HepG2 (cell line): ENCODE results near the gene UTP4. TPM values are rescaled to one million over a fixed set of nuclear protein-coding genes. Genes with fewer than 3 reads are reported as not detected.

Experiments
- CENPBD1 ChIP-seq: sonication (generic); formaldehyde crosslinking; IDR thresholded peaks from 2 replicates; pipeline ENCODE4 v1.8.0; 2022; ENCODE audit warnings: missing genetic modification reagents, low read depth, mild to moderate bottlenecking, borderline replicate concordance
- DNMT1 ChIP-seq: sonication (generic); formaldehyde crosslinking; IDR thresholded peaks from 2 replicates; pipeline ENCODE4 v1.5.1; 2020; ENCODE audit warnings: mild to moderate bottlenecking, missing genetic modification reagents
- HDAC1 ChIP-seq: sonication (generic); formaldehyde crosslinking; IDR thresholded peaks from 2 replicates; pipeline ENCODE4 v1.5.1; 2020; ENCODE audit warnings: mild to moderate bottlenecking, missing genetic modification reagents
- HNRNPUL1 ChIP-seq: fragments of 200-400 bp; formaldehyde crosslinking; IDR thresholded peaks from 2 replicates; pipeline ENCODE4 v1.6.1; 2017; ENCODE audit warnings: low read depth, mild to moderate bottlenecking, low read length, moderate library complexity
- IKZF4 ChIP-seq: sonication (generic); formaldehyde crosslinking; IDR thresholded peaks from 2 replicates; pipeline ENCODE4 v1.5.1; 2020; ENCODE audit warnings: borderline replicate concordance, mild to moderate bottlenecking, low read depth, missing genetic modification reagents; ENCODE audit errors: not compliant biosample characterization
- MYNN ChIP-seq: sonication (generic); formaldehyde crosslinking; IDR thresholded peaks from 2 replicates; pipeline ENCODE4 v1.4.0; 2020; ENCODE audit warnings: mild to moderate bottlenecking, low read depth, missing genetic modification reagents
- NCOA1 ChIP-seq: sonication (generic); formaldehyde crosslinking; IDR thresholded peaks from 2 replicates; pipeline ENCODE4 v1.9.0; 2021; ENCODE audit warnings: missing genetic modification reagents
- ONECUT2 ChIP-seq: sonication (generic); formaldehyde crosslinking; IDR thresholded peaks from 2 replicates; pipeline ENCODE4 v1.4.0; 2020; ENCODE audit warnings: missing genetic modification reagents
- PAF1 ChIP-seq: IDR thresholded peaks from 2 replicates; pipeline ENCODE4 v1.6.1; 2016; ENCODE audit warnings: missing genetic modification reagents, missing compliant biosample characterization
- PITX1 ChIP-seq: sonication (generic); formaldehyde crosslinking; IDR thresholded peaks from 2 replicates; pipeline ENCODE4 v1.5.1; 2020; ENCODE audit warnings: mild to moderate bottlenecking, missing genetic modification reagents
- PRDM15 ChIP-seq: sonication (generic); formaldehyde crosslinking; IDR thresholded peaks from 2 replicates; pipeline ENCODE4 v1.4.0; 2020; ENCODE audit warnings: missing genetic modification reagents
- TRAFD1 ChIP-seq: sonication (generic); formaldehyde crosslinking; IDR thresholded peaks from 2 replicates; pipeline ENCODE4 v1.5.1; 2020; ENCODE audit warnings: missing genetic modification reagents, mild to moderate bottlenecking, borderline replicate concordance
- ZNF142 ChIP-seq: sonication (generic); formaldehyde crosslinking; IDR thresholded peaks from 2 replicates; pipeline ENCODE4 v1.4.0; 2020; ENCODE audit warnings: missing genetic modification reagents
- ZNF230 ChIP-seq: sonication (generic); formaldehyde crosslinking; IDR thresholded peaks from 2 replicates; pipeline ENCODE4 v1.4.0; 2020; ENCODE audit warnings: mild to moderate bottlenecking, missing genetic modification reagents
- ZSCAN30 ChIP-seq: sonication (generic); formaldehyde crosslinking; IDR thresholded peaks from 2 replicates; pipeline ENCODE4 v1.5.0; 2020; ENCODE audit warnings: mild to moderate bottlenecking, missing genetic modification reagents
- polyA plus RNA-seq, 8 experiments: library from polyadenylated mRNA; depleted of rRNA in 3 of 8; stranded (reverse) in 7 of 8; unstranded in 1 of 8; fragments of >200 nt; fragmentation: Illumina TruSeq in 4 of 8; extraction: Trizol in 4 of 8; gene quantifications; 2 replicates each; pipeline versions ENCODE4 v1.2.1 to v1.2.3, GENCODE V29; 2011 to 2016; ENCODE audit warnings: low read depth in 4 of 8, missing spikeins in 1 of 8, mixed read lengths in 1 of 8; ENCODE audit not compliant: insufficient read depth in 1 of 8
- total RNA-seq, 5 experiments: library from RNA; depleted of rRNA; stranded (reverse); fragments of >200 nt; fragmentation: Illumina TruSeq; extraction: Trizol; gene quantifications; 2 replicates each; pipeline ENCODE4 v1.2.3, GENCODE V29; 2016; ENCODE audit warnings: low read depth in 1 of 5

UTP4 gene
- total and polyA plus RNA-seq, 2 of the 13 experiments (the other 11 are each of a cell fraction or from before 2014, with no cell fraction given) = 30.0 to 85.8 TPM

- TF ChIP-seq TRAFD1 (CRISPR knock-in tag) = no peak
- no peak for TF ChIP-seq PAF1
- peak; percentile 12; the same call in 1 of the 2 replicates for TF ChIP-seq PRDM15 (CRISPR knock-in tag)
- no peak for TF ChIP-seq MYNN (CRISPR knock-in tag)
- peak; percentile 14; the same call in 1 of the 2 replicates for TF ChIP-seq ZSCAN30
- TF ChIP-seq ZNF142 (CRISPR knock-in tag) = 0 out of 2 replicates have a peak, but pooled peaks have one; percentile 51
- peak; percentile 60; the same call in 1 of the 2 replicates for TF ChIP-seq HNRNPUL1
- TF ChIP-seq HDAC1 (CRISPR knock-in tag) = peak; percentile 64
- TF ChIP-seq ZNF230 = peak; percentile 82
- no peak for TF ChIP-seq DNMT1
- TF ChIP-seq PITX1 (CRISPR knock-in tag) = peak; percentile 72
- peak; percentile 67; the same call in 1 of the 2 replicates for TF ChIP-seq ONECUT2
- peak; percentile 80 for TF ChIP-seq IKZF4 (CRISPR knock-in tag)
- peak; percentile 69 for TF ChIP-seq NCOA1 (CRISPR knock-in tag)
- TF ChIP-seq CENPBD1 (CRISPR knock-in tag) = no peak
These were observed 54.4 kb downstream of the UTP4 start, which contains the start of gene SNTB2 (continued) for GRCh38 chr16:69186642-69187445.
